ENCODE data around the gene RNF113B. TPM values are rescaled to one million over a fixed set of nuclear protein-coding genes. Genes with fewer than 3 reads are reported as not detected.

The RNF113B gene
- total RNA-seq, 1 donor from 2014 or later = not detected

DNA sequence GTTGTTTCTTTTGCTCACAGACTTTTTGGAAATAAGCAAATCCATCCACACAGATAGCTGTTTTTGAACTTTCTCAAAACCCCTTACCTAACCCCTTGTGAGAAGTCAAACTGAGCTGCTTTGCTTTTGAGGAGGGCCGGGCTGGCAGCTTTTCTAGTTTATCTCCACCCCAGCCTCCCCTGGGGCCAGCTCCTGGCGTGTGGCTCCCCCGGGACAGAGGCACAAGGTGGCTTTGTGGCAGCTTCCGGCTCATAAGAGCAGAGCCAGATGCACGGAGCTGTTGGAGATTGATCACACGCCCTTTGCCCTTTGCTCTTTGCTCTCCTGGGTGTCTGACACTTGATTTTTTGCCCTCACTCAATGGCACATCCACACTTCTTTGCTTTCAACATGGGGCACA lies 24.9 kb upstream of the RNF113B start:
- Histone ChIP-seq H3K27me3 (ENCODE audit: control insufficient read depth, insufficient read depth, low read length) (no peaks in the 10 kb centered on the region), H3K4me3 (ENCODE audit: low read depth, low read length) (no peak overlapping the region), H3K36me3 (ENCODE audit: control insufficient read depth, insufficient read depth, low read length) (peaks cover 2% of the 10 kb centered on the region)
- DNase-seq (ENCODE audit: low read depth) = no peak
- TF ChIP-seq CTCF (IDR thresholded peaks at IDR 0.05; ENCODE audit: insufficient read depth, low read length, poor library complexity, severe bottlenecking) = no peak

DNA sequence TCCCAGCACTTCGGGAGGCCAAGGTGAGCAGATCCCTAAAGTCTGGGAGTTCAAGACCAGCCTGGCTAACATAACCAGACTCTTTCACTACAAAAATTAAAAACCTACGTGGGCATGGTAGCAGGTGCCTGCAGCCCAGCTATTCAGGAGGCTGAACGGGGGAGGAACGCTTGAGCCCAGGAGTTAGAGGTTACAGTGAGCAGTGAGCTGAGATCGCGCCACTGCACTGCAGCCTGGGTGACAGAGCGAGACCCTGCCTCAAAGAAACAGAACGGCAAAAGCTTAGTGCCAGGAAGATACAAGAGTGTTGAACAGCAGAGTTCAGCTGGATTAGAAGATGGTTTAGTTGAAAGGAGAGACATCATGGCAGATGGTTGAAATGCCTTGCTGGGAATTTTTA lies 24.1 kb upstream of the RNF113B start:
- H3K36me3 ChIP-seq (ENCODE audit: control insufficient read depth, insufficient read depth, low read length) = peaks cover 2% of the 10 kb centered on the region
- H3K4me3 ChIP-seq (ENCODE audit: low read depth, low read length) = no peak overlapping the region
- no peaks in the 10 kb centered on the region for H3K27me3 ChIP-seq (ENCODE audit: control insufficient read depth, insufficient read depth, low read length)
- TF ChIP-seq CTCF (IDR thresholded peaks at IDR 0.05; ENCODE audit: insufficient read depth, low read length, poor library complexity, severe bottlenecking) = no peak
- no peak for DNase-seq (ENCODE audit: low read depth)

- peaks cover 2% of the 10 kb centered on the region for H3K36me3 ChIP-seq (ENCODE audit: control insufficient read depth, insufficient read depth, low read length)
- DNase-seq (ENCODE audit: low read depth) = no peak
- TF ChIP-seq CTCF (IDR thresholded peaks at IDR 0.05; ENCODE audit: insufficient read depth, low read length, poor library complexity, severe bottlenecking) = no peak
- no peak overlapping the region for H3K4me3 ChIP-seq (ENCODE audit: low read depth, low read length)
- no peaks in the 10 kb centered on the region for H3K27me3 ChIP-seq (ENCODE audit: control insufficient read depth, insufficient read depth, low read length)
Measured at GRCh38 chr13:98200211-98200878, 23.3 kb upstream of the RNF113B start.

- H3K36me3 ChIP-seq (ENCODE audit: control insufficient read depth, insufficient read depth, low read length) = peaks cover 2% of the 10 kb centered on the region
- no peak for TF ChIP-seq CTCF (IDR thresholded peaks at IDR 0.05; ENCODE audit: insufficient read depth, low read length, poor library complexity, severe bottlenecking)
- H3K27me3 ChIP-seq (ENCODE audit: control insufficient read depth, insufficient read depth, low read length) = no peaks in the 10 kb centered on the region
- H3K4me3 ChIP-seq (ENCODE audit: low read depth, low read length) = no peak overlapping the region
- DNase-seq (ENCODE audit: low read depth) = no peak
Measured at GRCh38 chr13:98199480-98199879, 22.4 kb upstream of the RNF113B start.

DNA sequence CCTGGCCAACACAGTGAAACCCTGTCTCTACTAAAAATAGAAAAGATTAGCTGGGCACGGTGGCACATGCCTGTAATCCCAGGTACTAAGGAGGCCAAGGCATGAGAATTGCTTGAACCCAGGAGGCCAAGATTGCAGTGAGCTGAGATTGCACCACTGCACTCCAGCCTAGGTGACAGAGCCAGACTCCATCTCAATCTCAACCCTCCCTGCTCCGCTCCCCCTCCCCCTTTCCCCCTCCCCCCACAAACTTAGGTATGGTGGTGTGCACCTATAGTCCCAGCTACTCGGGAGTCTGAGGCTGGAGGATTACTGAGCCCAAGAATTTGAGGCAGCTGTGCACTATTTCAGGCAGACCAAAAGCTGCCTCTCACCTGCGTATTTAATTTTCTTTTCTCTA lies 21.6 kb upstream of the RNF113B start:
- peaks cover 2% of the 10 kb centered on the region for H3K36me3 ChIP-seq (ENCODE audit: control insufficient read depth, insufficient read depth, low read length)
- no peak for DNase-seq (ENCODE audit: low read depth)
- H3K27me3 ChIP-seq (ENCODE audit: control insufficient read depth, insufficient read depth, low read length) = no peaks in the 10 kb centered on the region
- no peak overlapping the region for H3K4me3 ChIP-seq (ENCODE audit: low read depth, low read length)
- no peak for TF ChIP-seq CTCF (IDR thresholded peaks at IDR 0.05; ENCODE audit: insufficient read depth, low read length, poor library complexity, severe bottlenecking)
